Retinal pigment epithelial cell (primary cell): ENCODE measurements around the gene HS2ST1.

Source experiments
- DNase-seq: peaks from one replicate; pipeline ENCODE4 v3.0.0-alpha.2; 2010; ENCODE audit warnings: low read depth
- H3K4me3 ChIP-seq: 2 replicates; pipeline ENCODE4 v1.5.1; 2011; ENCODE audit warnings: mild to moderate bottlenecking, low read length, control low read depth, moderate library complexity
- CTCF ChIP-seq: conservative IDR thresholded peaks from 2 replicates; pipeline ENCODE4 v1.5.1; 2011; ENCODE audit warnings: low read depth, low read length, control low read depth, inconsistent platforms

The HS2ST1 gene

GRCh38 chr1:87048237-87048636, 133.8 kb downstream of the HS2ST1 start:
- no peak overlapping the region for H3K4me3 ChIP-seq
- no peak for DNase-seq
- TF ChIP-seq CTCF = no peak

GRCh38 chr1:87051965-87052364, 137.5 kb downstream of the HS2ST1 start:
- DNase-seq = no peak
- TF ChIP-seq CTCF = no peak
- H3K4me3 ChIP-seq = no peak overlapping the region

- no peak for TF ChIP-seq CTCF
- no peak overlapping the region for H3K4me3 ChIP-seq
- no peak for DNase-seq
Observed at GRCh38 chr1:87052400-87052799, 138.0 kb downstream of the HS2ST1 start.

- DNase-seq = no peak
- no peak for TF ChIP-seq CTCF
- no peak overlapping the region for H3K4me3 ChIP-seq
Observed at GRCh38 chr1:87052961-87053360, 138.5 kb downstream of the HS2ST1 start.

GRCh38 chr1:87053446-87053845, 139.0 kb downstream of the HS2ST1 start:
- TF ChIP-seq CTCF = no peak
- DNase-seq = no peak
- H3K4me3 ChIP-seq = no peak overlapping the region

- DNase-seq = no peak
- TF ChIP-seq CTCF = no peak
- H3K4me3 ChIP-seq = no peak overlapping the region
Observed at GRCh38 chr1:87056974-87057373, 142.5 kb downstream of the HS2ST1 start.

- no peak for TF ChIP-seq CTCF
- no peak for DNase-seq
- no peak overlapping the region for H3K4me3 ChIP-seq
Observed at GRCh38 chr1:87058343-87058649, 143.9 kb downstream of the HS2ST1 start.
